GM12892 (cell line): ENCODE measurements around the gene TGM3.

Experiments
- DNase-seq: peaks from one replicate; pipeline ENCODE4 v3.0.0; 2011; ENCODE audit not compliant: insufficient read length
- FAIRE-seq: peaks from 2 replicates; lab custom pipeline; 2011; peaks lifted over from hg19 to GRCh38; lab: Jason Lieb, UNC
- POLR2A ChIP-seq: IDR thresholded peaks from 2 replicates; pipeline ENCODE4 v1.6.1; 2011; ENCODE audit warnings: low read depth, low read length, control low read depth
- POLR2AphosphoS5 ChIP-seq: IDR thresholded peaks from 2 replicates; pipeline ENCODE4 v1.6.1; 2011; ENCODE audit warnings: low read depth, low read length, control low read depth
- TAF1 ChIP-seq: IDR thresholded peaks from 2 replicates; pipeline ENCODE4 v1.6.1; 2011; ENCODE audit warnings: low read depth, mild to moderate bottlenecking, control low read depth, low read length, borderline replicate concordance

TGM3 gene

DNA sequence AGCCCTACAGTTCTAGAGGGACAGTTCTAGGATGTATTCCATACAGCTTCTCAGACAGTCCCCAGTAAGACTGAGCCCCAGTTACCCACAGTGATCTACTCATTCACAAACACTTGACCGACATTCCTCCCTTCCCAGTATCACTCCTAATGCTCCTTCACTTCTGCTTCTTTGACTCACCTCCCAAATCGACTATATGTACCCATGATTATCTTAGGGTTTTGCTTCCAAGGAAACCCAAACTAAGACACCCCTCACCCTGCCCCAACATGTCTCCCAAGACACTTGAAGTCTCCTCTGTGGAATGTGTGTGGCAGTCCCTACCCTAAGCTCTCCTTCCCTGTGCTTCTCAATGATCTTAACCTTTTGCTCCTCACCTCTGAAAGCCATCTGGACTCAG lies 61.3 kb downstream of the TGM3 start:
- FAIRE-seq (no peak), DNase-seq (no peak)
- TF ChIP-seq POLR2AphosphoS5 (no peak), TAF1 (no peak), POLR2A (no peak)

DNA sequence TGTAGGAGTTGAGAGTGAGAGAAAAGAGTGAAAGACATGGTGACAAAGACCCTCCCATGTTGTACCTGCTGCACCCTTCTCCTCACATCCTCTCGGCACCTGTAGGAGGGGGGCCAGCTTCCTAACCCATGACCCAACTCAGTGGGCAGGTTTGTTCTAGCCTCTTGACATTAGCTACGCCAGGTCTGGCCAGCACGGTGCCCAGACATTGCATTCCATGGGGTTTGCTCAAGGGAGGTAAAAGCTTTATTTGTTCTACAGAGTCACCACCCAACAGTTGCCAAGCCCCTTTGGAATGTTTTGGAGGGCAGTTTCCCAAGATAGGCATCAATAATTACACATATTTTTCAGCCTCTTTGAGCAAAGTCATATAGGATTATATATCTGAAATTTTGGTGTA lies 62.2 kb downstream of the TGM3 start:
- no peak for FAIRE-seq
- TF ChIP-seq TAF1 (no peak), POLR2AphosphoS5 (no peak), POLR2A (no peak)
- DNase-seq = no peak

DNA sequence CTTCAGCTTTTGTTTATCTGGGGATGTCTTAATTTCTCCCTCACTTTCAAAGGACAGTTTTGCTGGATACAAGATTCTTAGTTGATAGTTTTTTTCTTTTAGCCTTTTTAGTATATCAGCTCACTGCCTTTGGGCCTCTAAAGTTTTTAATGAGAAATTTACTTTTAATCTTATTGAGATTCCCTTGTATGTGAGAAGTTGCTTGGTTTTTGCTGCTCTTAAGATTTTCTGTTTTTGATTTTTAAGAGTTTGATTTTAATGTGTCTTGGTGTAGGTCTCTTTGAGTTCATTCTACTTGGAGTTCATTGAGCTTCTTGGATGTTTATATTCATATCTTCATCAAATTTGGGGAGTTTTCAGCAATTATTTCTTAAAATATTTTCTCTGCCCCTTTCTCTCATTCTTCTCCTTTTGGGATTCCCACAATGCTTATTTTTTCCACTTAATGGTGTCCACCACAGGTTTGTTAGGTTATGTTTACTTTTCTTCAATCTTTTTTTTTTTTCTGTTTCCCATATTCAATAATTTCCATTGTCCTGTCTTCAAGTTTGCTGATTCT lies 65.3 kb downstream of the TGM3 start:
- TF ChIP-seq POLR2A (no peak), TAF1 (no peak), POLR2AphosphoS5 (no peak)
- FAIRE-seq = no peak
- DNase-seq = no peak

DNA sequence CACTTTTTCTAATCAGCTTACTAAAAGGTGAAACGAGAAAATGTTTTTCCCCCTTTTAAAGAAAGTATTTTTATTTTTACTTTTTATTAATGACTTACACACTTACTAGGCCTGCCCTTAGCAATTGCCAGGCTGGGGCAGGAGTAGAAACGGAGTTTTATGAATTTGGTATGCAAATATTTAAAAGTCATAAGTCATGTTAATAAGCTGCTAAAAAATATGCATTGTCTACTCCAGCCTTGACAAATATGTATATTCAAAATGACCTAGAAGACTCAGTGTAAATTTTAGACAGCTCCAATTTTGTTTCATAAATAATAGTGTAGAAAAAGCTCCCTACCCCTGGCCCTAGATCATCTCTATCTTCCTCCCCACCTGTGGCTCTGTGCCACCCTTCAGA lies 67.4 kb downstream of the TGM3 start:
- no peak for DNase-seq
- no peak for FAIRE-seq
- TF ChIP-seq POLR2A (no peak), POLR2AphosphoS5 (no peak), TAF1 (no peak)

DNA sequence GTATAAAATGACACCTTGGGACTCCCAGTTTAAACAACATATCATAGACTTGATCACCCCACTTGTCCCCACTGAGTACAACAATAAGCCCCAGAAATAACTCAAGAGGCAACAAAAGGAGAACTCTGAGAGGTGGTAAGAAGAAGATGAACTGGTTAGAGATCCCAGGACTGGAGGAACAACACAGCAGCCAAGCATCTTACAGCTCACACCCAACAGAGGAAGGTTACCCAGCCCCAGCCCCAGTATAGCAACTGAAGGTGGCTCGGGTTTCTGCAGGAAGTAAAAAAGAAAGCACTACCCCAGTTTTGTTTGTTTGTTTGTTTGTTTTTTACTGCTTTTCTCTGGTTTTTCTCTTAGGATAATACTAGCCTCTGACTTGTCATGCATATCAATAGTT lies 67.8 kb downstream of the TGM3 start:
- TF ChIP-seq TAF1 (no peak), POLR2AphosphoS5 (no peak), POLR2A (no peak)
- DNase-seq = no peak
- FAIRE-seq = no peak

DNA sequence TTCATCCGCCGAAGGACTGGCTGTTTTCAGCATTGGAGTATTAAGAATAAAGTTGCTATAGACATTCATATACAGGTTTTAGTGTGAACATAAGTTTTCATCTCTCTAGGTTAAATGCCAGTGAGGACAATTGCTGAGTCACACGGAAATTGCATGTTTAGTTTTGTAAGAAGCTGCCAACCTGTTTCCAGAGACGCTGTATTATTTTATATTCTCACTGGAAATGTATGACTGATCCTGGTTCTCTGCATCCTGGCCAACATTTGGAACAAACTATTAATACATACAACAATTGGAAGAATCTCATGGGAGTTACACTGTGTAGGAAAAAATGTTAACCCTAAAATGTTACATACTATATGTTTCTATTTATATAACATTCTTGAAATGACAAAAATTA lies 68.2 kb downstream of the TGM3 start:
- DNase-seq = no peak
- no peak for FAIRE-seq
- TF ChIP-seq POLR2AphosphoS5 (no peak), POLR2A (no peak), TAF1 (no peak)

DNA sequence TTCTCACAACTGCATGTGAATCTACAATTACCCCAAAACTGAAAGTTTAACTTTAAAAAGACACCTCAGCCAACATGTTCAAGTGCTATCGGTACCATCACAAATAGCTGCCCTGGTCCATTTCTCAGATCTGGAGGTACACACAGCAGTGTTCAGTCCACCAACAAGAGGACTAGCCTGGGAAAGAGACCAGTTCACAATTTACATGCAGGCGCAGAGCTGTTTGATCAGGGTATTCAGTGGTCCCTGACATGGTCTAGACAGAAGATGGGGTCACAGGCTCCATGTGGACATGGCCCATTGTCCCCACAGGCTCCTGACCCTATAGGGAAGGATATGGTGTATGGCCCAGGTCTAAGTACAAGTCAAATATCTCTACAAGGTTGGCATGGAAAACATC lies 69.3 kb downstream of the TGM3 start:
- FAIRE-seq (no peak), DNase-seq (no peak)
- TF ChIP-seq TAF1 (no peak), POLR2A (no peak), POLR2AphosphoS5 (no peak)

DNA sequence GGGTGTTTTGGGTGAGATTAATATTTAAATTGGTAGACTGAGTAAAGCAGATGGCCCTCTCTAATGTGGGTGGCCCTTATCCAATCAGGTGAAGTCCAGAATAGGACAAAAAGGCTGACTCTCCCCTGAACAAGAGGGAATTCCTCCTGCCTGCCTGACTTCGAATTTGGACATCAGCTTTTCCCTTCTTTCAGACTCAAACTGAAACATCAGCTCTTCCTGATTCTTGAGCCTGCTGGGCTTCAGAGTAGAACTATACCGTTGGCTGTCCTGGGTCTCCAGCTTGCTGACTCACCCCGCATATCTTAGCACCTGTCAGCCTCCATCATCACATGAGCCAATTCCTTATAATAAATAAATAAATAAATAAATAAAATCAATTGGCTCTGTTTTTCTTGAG lies 69.9 kb downstream of the TGM3 start:
- TF ChIP-seq TAF1 (no peak), POLR2AphosphoS5 (no peak), POLR2A (no peak)
- DNase-seq = no peak
- FAIRE-seq = no peak

DNA sequence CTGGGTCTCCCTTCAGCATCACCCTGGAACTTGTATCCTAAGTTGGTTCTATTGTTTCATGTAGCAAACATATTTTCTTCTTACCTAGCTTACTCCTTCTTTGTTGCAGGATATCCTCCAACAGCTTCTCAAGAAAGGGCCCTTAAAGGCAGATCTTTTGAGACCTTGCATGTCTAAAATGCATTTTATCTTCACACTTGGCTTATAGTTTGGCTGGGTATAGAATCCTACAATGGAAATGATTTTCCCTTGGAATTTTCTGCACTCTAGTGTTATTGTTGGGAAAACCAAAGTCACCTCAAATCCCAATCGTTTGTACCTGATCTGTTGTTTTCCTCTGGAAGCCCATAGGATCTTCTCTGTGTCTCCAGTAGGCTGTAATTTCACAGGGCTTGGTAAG lies 72.8 kb downstream of the TGM3 start:
- no peak for DNase-seq
- no peak for TF ChIP-seq TAF1
- TF ChIP-seq POLR2AphosphoS5 = no peak
- TF ChIP-seq POLR2A = no peak
- FAIRE-seq = no peak

DNA sequence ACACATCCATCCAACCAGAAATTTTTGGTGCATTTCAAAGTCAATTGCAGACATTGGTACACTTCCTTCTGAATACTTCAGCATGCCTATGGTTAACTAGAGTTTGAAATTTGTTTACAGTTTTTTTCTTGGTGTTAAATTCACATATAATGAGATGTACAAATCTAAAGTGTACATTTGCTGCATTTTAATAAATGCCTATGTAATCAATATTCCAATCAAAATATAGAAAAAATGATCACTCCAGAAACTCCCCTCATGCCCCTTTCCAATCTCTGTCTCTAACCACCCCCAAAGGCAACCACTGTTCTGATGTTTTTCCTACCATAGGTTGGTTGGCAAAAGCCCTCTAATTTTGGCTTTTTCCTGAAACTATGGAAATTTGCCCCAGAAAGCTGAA lies 77.3 kb downstream of the TGM3 start:
- DNase-seq (no peak), FAIRE-seq (no peak)
- TF ChIP-seq POLR2AphosphoS5 (no peak), TAF1 (no peak), POLR2A (no peak)

DNA sequence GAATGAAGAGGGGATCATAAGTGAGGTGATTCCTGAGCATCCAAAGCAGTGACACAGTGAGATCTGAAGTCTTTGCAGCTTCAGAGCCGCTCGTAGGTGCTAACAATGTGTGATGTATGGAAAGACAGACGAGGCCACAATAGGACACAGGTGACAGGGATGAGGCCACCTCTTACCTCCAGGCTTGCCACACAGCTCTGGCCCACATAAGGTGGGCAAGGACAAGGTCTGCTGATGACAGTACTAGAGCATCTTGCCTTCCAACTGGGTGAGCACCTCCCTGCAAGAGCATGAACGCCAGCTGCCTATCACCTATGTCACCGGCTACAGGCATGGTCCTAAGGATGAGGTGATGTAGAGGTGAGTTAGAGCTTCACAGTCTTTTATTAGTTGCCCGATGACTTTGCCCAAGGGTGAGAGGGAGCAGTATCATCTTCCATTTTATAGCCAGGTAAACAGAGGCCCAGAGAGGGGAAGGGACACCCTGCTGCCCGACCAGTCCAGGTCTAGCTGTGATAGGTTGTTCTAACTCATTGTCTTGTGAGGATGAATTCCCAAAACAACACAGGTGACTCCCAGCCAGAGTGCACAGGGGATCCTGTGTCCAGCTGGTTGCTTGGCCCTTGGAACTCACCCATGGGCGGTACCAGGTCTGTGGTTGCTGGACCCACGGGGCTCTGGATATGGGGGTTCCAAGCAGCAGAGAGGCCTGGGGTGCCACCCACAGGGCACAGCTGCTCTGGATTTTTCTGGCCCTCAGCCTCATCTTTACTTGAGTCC lies 78.7 kb downstream of the TGM3 start:
- no peak for DNase-seq
- no peak for FAIRE-seq
- TF ChIP-seq POLR2AphosphoS5 = no peak
- TF ChIP-seq TAF1 = no peak
- TF ChIP-seq POLR2A = no peak

DNA sequence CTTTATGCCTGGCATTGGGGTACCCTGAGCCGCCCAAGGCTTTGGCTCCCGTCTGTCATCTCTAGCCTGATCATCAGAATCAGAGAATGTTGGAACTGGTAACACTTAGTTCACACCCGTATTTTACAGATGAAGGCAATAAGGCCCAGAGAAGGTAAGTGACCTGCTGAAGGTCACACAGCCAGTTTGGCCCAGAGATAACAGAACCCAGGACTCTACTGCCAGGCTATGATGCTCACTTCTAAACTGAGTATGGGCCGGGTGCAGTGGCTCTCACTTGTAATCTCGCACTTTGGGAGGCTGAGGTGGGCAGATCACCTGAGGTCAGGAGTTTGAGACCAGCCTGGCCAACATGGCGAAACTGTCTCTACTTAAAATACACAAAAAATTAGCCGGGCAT lies 83.1 kb downstream of the TGM3 start:
- TF ChIP-seq POLR2AphosphoS5 = no peak
- TF ChIP-seq TAF1 = no peak
- no peak for TF ChIP-seq POLR2A
- FAIRE-seq (no peak), DNase-seq (no peak)
